SU-DHL-6 (cell line): ENCODE data around the gene NFIA.

Experiments used
- H2AFZ ChIP-seq: fragments of 200-600 bp; sonication (generic); 2 replicates; pipeline ENCODE4 v1.6.1; 2014; ENCODE audit warnings: low read depth, mild to moderate bottlenecking, moderate library complexity, mixed read lengths, antibody characterized with exemption, low read length; ENCODE audit not compliant: severe bottlenecking
- H3F3A ChIP-seq: fragments of 200-600 bp; shearing (Covaris generic); 2 replicates; pipeline ENCODE4 v1.6.0; 2016; ENCODE audit warnings: antibody characterized with exemption, mild to moderate bottlenecking; ENCODE audit not compliant: insufficient read depth
- H3K27ac ChIP-seq: fragments of 200-600 bp; sonication (generic); 2 replicates; pipeline ENCODE4 v1.5.1; 2016; ENCODE audit warnings: low read depth, mild to moderate bottlenecking, low read length, moderate library complexity, mixed read lengths
- H3K27me3 ChIP-seq: fragments of 200-600 bp; sonication (generic), shearing (Covaris generic); 2 replicates; pipeline ENCODE4 v1.6.0; 2014; ENCODE audit warnings: mild to moderate bottlenecking, low read length
- H3K36me3 ChIP-seq: fragments of 200-600 bp; sonication (generic); 2 replicates; pipeline ENCODE4 v1.6.1; 2014; ENCODE audit warnings: mild to moderate bottlenecking, low read length, mixed read lengths
- H3K4me2 ChIP-seq: fragments of 300-600, 200-600 bp; shearing (Covaris generic), sonication (generic); 2 replicates; pipeline ENCODE4 v1.6.0; 2014; ENCODE audit warnings: low read length, low read depth, mild to moderate bottlenecking; ENCODE audit not compliant: poor library complexity, severe bottlenecking
- H3K4me3 ChIP-seq: fragments of 200-600 bp; sonication (generic); 2 replicates; pipeline ENCODE4 v1.5.1; 2014; ENCODE audit warnings: antibody characterized with exemption, low read length, mild to moderate bottlenecking, mixed read lengths; ENCODE audit not compliant: insufficient read depth, poor library complexity, severe bottlenecking
- H3K79me2 ChIP-seq: fragments of 200-600 bp; sonication (generic); 2 replicates; pipeline ENCODE4 v1.6.1; 2014; ENCODE audit warnings: mild to moderate bottlenecking, low read length, moderate library complexity; ENCODE audit not compliant: insufficient read depth
- H3K9ac ChIP-seq: fragments of 200-600 bp; sonication (generic); 2 replicates; pipeline ENCODE4 v1.7.0; 2014; ENCODE audit warnings: mild to moderate bottlenecking, low read length
- H3K9me2 ChIP-seq: fragments of 200-600 bp; sonication (generic); replicated peaks from 2 replicates; pipeline ENCODE4 v1.6.1; 2014; ENCODE audit warnings: low read length; ENCODE audit not compliant: insufficient read depth
- H3K9me3 ChIP-seq: fragments of 200-600 bp; sonication (generic); 2 replicates; pipeline ENCODE4 v1.6.1; 2014; ENCODE audit warnings: low read length, mixed read lengths; ENCODE audit not compliant: insufficient read depth
- H4K20me1 ChIP-seq: fragments of 200-600 bp; sonication (generic); 2 replicates; pipeline ENCODE4 v1.6.1; 2014; ENCODE audit warnings: low read depth, mild to moderate bottlenecking, antibody characterized with exemption, low read length, moderate library complexity, mixed read lengths
- EZH2phosphoT487 ChIP-seq: fragments of 200-600 bp; sonication (generic), shearing (Covaris generic); conservative IDR thresholded peaks from 2 replicates; pipeline ENCODE4 v1.6.1; 2018; ENCODE audit warnings: mild to moderate bottlenecking, antibody characterized with exemption, low read length, moderate library complexity, mixed read lengths
- TF ChIP-seq, protein P1 (sequence below): fragments of 200-600 bp; sonication (generic); IDR thresholded peaks from one replicate; pipeline ENCODE4 v1.5.1; 2017; ENCODE audit warnings: antibody characterized with exemption, mild to moderate bottlenecking, low read length, moderate library complexity; ENCODE audit not compliant: insufficient read depth, poor library complexity, severe bottlenecking

Gene NFIA

GRCh38 chr1:61412601-61413000 is 330.2 kb downstream of the NFIA start:
- no peak overlapping the region for H3K4me3 ChIP-seq
- H3K27ac ChIP-seq: no peak overlapping the region
- H2AFZ ChIP-seq: no peak overlapping the region
- H3K4me2 ChIP-seq: no peak overlapping the region
- peaks cover 3% of the 10 kb centered on the region; the same call in 1 of the 2 replicates for H3K36me3 ChIP-seq
- H3F3A ChIP-seq: no peaks in the 10 kb centered on the region
- no peak for TF ChIP-seq EZH2phosphoT487
- TF ChIP-seq, protein P1, sequence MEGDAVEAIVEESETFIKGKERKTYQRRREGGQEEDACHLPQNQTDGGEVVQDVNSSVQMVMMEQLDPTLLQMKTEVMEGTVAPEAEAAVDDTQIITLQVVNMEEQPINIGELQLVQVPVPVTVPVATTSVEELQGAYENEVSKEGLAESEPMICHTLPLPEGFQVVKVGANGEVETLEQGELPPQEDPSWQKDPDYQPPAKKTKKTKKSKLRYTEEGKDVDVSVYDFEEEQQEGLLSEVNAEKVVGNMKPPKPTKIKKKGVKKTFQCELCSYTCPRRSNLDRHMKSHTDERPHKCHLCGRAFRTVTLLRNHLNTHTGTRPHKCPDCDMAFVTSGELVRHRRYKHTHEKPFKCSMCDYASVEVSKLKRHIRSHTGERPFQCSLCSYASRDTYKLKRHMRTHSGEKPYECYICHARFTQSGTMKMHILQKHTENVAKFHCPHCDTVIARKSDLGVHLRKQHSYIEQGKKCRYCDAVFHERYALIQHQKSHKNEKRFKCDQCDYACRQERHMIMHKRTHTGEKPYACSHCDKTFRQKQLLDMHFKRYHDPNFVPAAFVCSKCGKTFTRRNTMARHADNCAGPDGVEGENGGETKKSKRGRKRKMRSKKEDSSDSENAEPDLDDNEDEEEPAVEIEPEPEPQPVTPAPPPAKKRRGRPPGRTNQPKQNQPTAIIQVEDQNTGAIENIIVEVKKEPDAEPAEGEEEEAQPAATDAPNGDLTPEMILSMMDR: no peak
- no peaks in the 10 kb centered on the region for H3K79me2 ChIP-seq
- no peaks in the 10 kb centered on the region for H4K20me1 ChIP-seq
- H3K9me2 ChIP-seq: no peaks in the 10 kb centered on the region
- no peak overlapping the region for H3K9ac ChIP-seq
- H3K9me3 ChIP-seq: no peaks in the 10 kb centered on the region
- no peaks in the 10 kb centered on the region for H3K27me3 ChIP-seq

GRCh38 chr1:61419196-61419595 is 336.8 kb downstream of the NFIA start:
- Histone ChIP-seq H4K20me1 (no peaks in the 10 kb centered on the region), H3K9me3 (no peaks in the 10 kb centered on the region), H3K9ac (no peak overlapping the region), H3F3A (no peaks in the 10 kb centered on the region), H2AFZ (no peak overlapping the region), H3K9me2 (no peaks in the 10 kb centered on the region), H3K4me3 (no peak overlapping the region), H3K27ac (no peak overlapping the region), H3K79me2 (no peaks in the 10 kb centered on the region), H3K36me3 (peaks cover 3% of the 10 kb centered on the region; the same call in 1 of the 2 replicates), H3K4me2 (no peak overlapping the region), H3K27me3 (no peaks in the 10 kb centered on the region)
- no peak for TF ChIP-seq EZH2phosphoT487
- TF ChIP-seq, protein P1: no peak

DNA sequence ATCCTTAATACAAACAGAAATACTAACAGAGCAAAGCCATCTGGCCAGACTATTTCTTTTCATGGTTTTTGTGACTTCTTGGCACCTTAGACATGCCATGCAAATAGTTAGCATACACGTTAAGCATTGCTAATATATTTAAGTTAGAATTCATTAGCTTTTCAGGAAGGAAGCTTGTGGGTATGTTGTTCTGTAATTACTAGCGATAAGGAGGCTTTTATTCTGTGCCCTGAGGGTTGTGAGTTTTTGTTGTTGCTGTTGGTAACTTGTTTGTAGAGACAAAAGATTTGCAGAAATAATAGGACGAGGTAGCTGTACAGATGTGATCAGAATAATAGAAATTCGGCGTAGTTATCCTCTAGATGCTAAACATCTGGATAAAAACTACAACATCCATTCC is 337.3 kb downstream of the NFIA start:
- H4K20me1 ChIP-seq: no peaks in the 10 kb centered on the region
- no peaks in the 10 kb centered on the region for H3K27me3 ChIP-seq
- TF ChIP-seq EZH2phosphoT487: no peak
- TF ChIP-seq, protein P1: no peak
- H3K4me2 ChIP-seq: no peak overlapping the region
- no peaks in the 10 kb centered on the region for H3K9me2 ChIP-seq
- H3K4me3 ChIP-seq: no peak overlapping the region
- no peak overlapping the region for H3K9ac ChIP-seq
- peaks cover 3% of the 10 kb centered on the region; the same call in 1 of the 2 replicates for H3K36me3 ChIP-seq
- H3K9me3 ChIP-seq: no peaks in the 10 kb centered on the region
- H3F3A ChIP-seq: no peaks in the 10 kb centered on the region
- no peaks in the 10 kb centered on the region for H3K79me2 ChIP-seq
- no peak overlapping the region for H3K27ac ChIP-seq
- H2AFZ ChIP-seq: no peak overlapping the region
